ENCODE measurements around the gene CNOT2. TPM values are rescaled to one million over a fixed set of nuclear protein-coding genes. Genes with fewer than 3 reads are reported as not detected.

CNOT2 gene
- total RNA-seq, 1 donor from 2014 or later = 67.2 TPM

GRCh38 chr12:70359458-70360197 is 116.4 kb downstream of the CNOT2 start:
- no peak overlapping the region for H3K27ac ChIP-seq (ENCODE audit: low read depth, low read length)
- H3K9ac ChIP-seq (ENCODE audit: low read length) = no peak overlapping the region
- FAIRE-seq (no peak), DNase-seq (ENCODE audit: low read depth) (no peak)
- no peak overlapping the region for H3K27ac Mint-ChIP-seq (ENCODE audit: unreplicated experiment)
- H3K27me3 ChIP-seq (ENCODE audit: insufficient read depth, low read length) = peaks cover 9% of the 10 kb centered on the region
- TF ChIP-seq EZH2 (IDR thresholded peaks at IDR 0.05; ENCODE audit: insufficient read depth, low read length) = no peak
- no peak for TF ChIP-seq CTCF (IDR thresholded peaks at IDR 0.05; ENCODE audit: insufficient read depth, low read depth, low read length)
- no peaks in the 10 kb centered on the region for H4K20me1 ChIP-seq (ENCODE audit: insufficient read depth, low read length)
- no peak overlapping the region for H3K4me3 ChIP-seq (ENCODE audit: insufficient read depth, low read depth, low read length)
- H3K9me3 ChIP-seq (ENCODE audit: insufficient read depth, low read depth, low read length) = no peaks in the 10 kb centered on the region
- H3K4me3 Mint-ChIP-seq (ENCODE audit: unreplicated experiment) = no peak overlapping the region
- H3K36me3 Mint-ChIP-seq (ENCODE audit: low read depth, unreplicated experiment) = no peaks in the 10 kb centered on the region
- no peaks in the 10 kb centered on the region for H3K9me3 Mint-ChIP-seq (ENCODE audit: unreplicated experiment)
- H3K4me2 ChIP-seq (ENCODE audit: low read length) = no peak overlapping the region
- no peaks in the 10 kb centered on the region for H3K79me2 ChIP-seq (ENCODE audit: insufficient read depth, low read length)
- H3K27me3 Mint-ChIP-seq (ENCODE audit: low read depth, unreplicated experiment) = peaks cover 2% of the 10 kb centered on the region
- peaks cover 2% of the 10 kb centered on the region for H3K36me3 ChIP-seq (ENCODE audit: insufficient read depth, low read length)
- H3K4me1 ChIP-seq (ENCODE audit: insufficient read depth, low read length) = no peaks in the 10 kb centered on the region
- H2AFZ ChIP-seq (ENCODE audit: low read depth, low read length) = no peak overlapping the region
- no peaks in the 10 kb centered on the region for H3K4me1 Mint-ChIP-seq (ENCODE audit: low read depth, unreplicated experiment)

- FAIRE-seq (no peak), DNase-seq (ENCODE audit: low read depth) (no peak)
- H3K27ac ChIP-seq (ENCODE audit: low read depth, low read length) = no peak overlapping the region
- H3K9me3 ChIP-seq (ENCODE audit: insufficient read depth, low read depth, low read length) = no peaks in the 10 kb centered on the region
- no peaks in the 10 kb centered on the region for H3K79me2 ChIP-seq (ENCODE audit: insufficient read depth, low read length)
- H3K4me3 Mint-ChIP-seq (ENCODE audit: unreplicated experiment) = no peak overlapping the region
- H3K36me3 ChIP-seq (ENCODE audit: insufficient read depth, low read length) = no peaks in the 10 kb centered on the region
- H3K4me2 ChIP-seq (ENCODE audit: low read length) = no peak overlapping the region
- no peak overlapping the region for H2AFZ ChIP-seq (ENCODE audit: low read depth, low read length)
- TF ChIP-seq EZH2 (IDR thresholded peaks at IDR 0.05; ENCODE audit: insufficient read depth, low read length) (no peak), CTCF (IDR thresholded peaks at IDR 0.05; ENCODE audit: insufficient read depth, low read depth, low read length) (no peak)
- H3K9ac ChIP-seq (ENCODE audit: low read length) = no peak overlapping the region
- peaks cover 15% of the 10 kb centered on the region for H3K27me3 ChIP-seq (ENCODE audit: insufficient read depth, low read length)
- peaks cover 2% of the 10 kb centered on the region for H3K27me3 Mint-ChIP-seq (ENCODE audit: low read depth, unreplicated experiment)
- H3K4me1 Mint-ChIP-seq (ENCODE audit: low read depth, unreplicated experiment) = no peaks in the 10 kb centered on the region
- H4K20me1 ChIP-seq (ENCODE audit: insufficient read depth, low read length) = no peaks in the 10 kb centered on the region
- no peaks in the 10 kb centered on the region for H3K36me3 Mint-ChIP-seq (ENCODE audit: low read depth, unreplicated experiment)
- no peaks in the 10 kb centered on the region for H3K9me3 Mint-ChIP-seq (ENCODE audit: unreplicated experiment)
- H3K27ac Mint-ChIP-seq (ENCODE audit: unreplicated experiment) = no peak overlapping the region
- no peak overlapping the region for H3K4me3 ChIP-seq (ENCODE audit: insufficient read depth, low read depth, low read length)
- H3K4me1 ChIP-seq (ENCODE audit: insufficient read depth, low read length) = peaks cover 3% of the 10 kb centered on the region
These were observed 117.0 kb downstream of the CNOT2 start for GRCh38 chr12:70360218-70360617.

Measured in astrocyte (in vitro differentiated cells and primary cell).